Subcutaneous adipose tissue (tissue), 4 donors: ENCODE data around the gene AMDHD2. TPM values are rescaled to one million over a fixed set of nuclear protein-coding genes. Genes with fewer than 3 reads are reported as not detected.

Experiments used
- CTCF ChIP-seq: fragments of 450-650 bp; IDR thresholded peaks from one replicate; pipeline ENCODE4 v1.5.1; 2016; ENCODE audit warnings: low read depth, mild to moderate bottlenecking, control low read depth, antibody characterized with exemption, moderate library complexity
- small RNA-seq: library from RNA; depleted of rRNA; stranded (forward); fragments of <200 nt; gene quantifications from one replicate; pipeline ENCODE3, GENCODE V24; 2016
- total RNA-seq, 4 donors: library from RNA; depleted of rRNA; stranded (reverse); fragments of >200 nt; gene quantifications; one replicate each; pipeline ENCODE4 v1.1.0, GENCODE V29; 2016

AMDHD2 gene
- total RNA-seq, 4 donors from 2014 or later: 19.4 to 60.5 (median 42.9) TPM

GRCh38 chr16:2537451-2538379 lies 17.5 kb downstream of the AMDHD2 start, which contains the start of gene PDPK1:
PDPK1 (plus strand) TSS chr16:2538021; CDS start chr16:2538113, 92 bp downstream.
- TF ChIP-seq CTCF: no peak

Small RNA genes lying within 50 kb of the gene (small RNA-seq; reads per million reads assigned to genes)
- gene AC093525.1 (not detected), gene MIR3178 (not detected)

Other genes starting within 250 kb of the AMDHD2 start
- 10 to 100 TPM in 2 of 4 donors, 1 to 10 TPM in 2; 7.0 to 24.9 (median 9.5) TPM for gene ABCA3, start 179.6 kb upstream of the AMDHD2 start, total RNA-seq
- 1 to 10 TPM; 1.8 to 5.1 (median 2.0) TPM for gene CCNF, start 90.9 kb upstream of the AMDHD2 start, total RNA-seq
- gene TEDC2, start 60.3 kb upstream of the AMDHD2 start, total RNA-seq: 1 to 10 TPM in 1 of 4 donors, under 1 TPM in 2, not detected in 1; 0.44 to 1.7 (median 0.51) TPM
- gene NTN3, start 49.1 kb upstream of the AMDHD2 start, total RNA-seq: not detected
- 10 to 100 TPM in 1 of 4 donors, 1 to 10 TPM in 3; 7.0 to 30.1 (median 8.1) TPM for gene TBC1D24, start 45.2 kb upstream of the AMDHD2 start, total RNA-seq
- gene ATP6V0C, start 6.4 kb upstream of the AMDHD2 start, total RNA-seq: 10 to 100 TPM; 26.4 to 98.9 (median 81.8) TPM
- gene CEMP1, start 11.0 kb downstream of the AMDHD2 start, total RNA-seq: not detected
- gene PDPK1, start 17.6 kb downstream of the AMDHD2 start, total RNA-seq: 10 to 100 TPM; 23.6 to 37.4 (median 34.2) TPM
- 10 to 100 TPM; 13.7 to 22.7 (median 21.2) TPM for gene KCTD5, start 162.2 kb downstream of the AMDHD2 start, total RNA-seq
- gene PRSS27, start 199.9 kb downstream of the AMDHD2 start, total RNA-seq: 1 to 10 TPM in 3 of 4 donors, under 1 TPM in 1; 0.82 to 3.0 (median 1.4) TPM
- 100 to 1,000 TPM; 245 to 552 (median 404) TPM for gene SRRM2, start 232.3 kb downstream of the AMDHD2 start, total RNA-seq